ENCODE measurements around the gene NMT2. TPM values are rescaled to one million over a fixed set of nuclear protein-coding genes. Genes with fewer than 3 reads are reported as not detected.

The NMT2 gene
- total RNA-seq, 2 donors from 2014 or later = 18.3 to 39.6 TPM

GRCh38 chr10:15152556-15152955 lies 15.9 kb downstream of the NMT2 start:
- intact Hi-C loops (cut with DNase I) = no loop called here
- no peak overlapping the region for H3K4me3 ChIP-seq
- DNase-seq (ENCODE audit: low spot score) = no peak
- TF ChIP-seq CTCF (IDR thresholded peaks at IDR 0.05) (no peak), POLR2A (IDR thresholded peaks at IDR 0.05) (no peak), POLR2AphosphoS5 (IDR thresholded peaks at IDR 0.05) (no peak)
- no peaks in the 10 kb centered on the region for H3K4me1 ChIP-seq (replicated peaks)
- no peaks in the 10 kb centered on the region for H3K36me3 ChIP-seq
- H3K9me3 ChIP-seq = no peaks in the 10 kb centered on the region
- H3K27me3 ChIP-seq (replicated peaks; ENCODE audit: insufficient read depth) = no peaks in the 10 kb centered on the region
- no peak overlapping the region for H3K27ac ChIP-seq

DNA sequence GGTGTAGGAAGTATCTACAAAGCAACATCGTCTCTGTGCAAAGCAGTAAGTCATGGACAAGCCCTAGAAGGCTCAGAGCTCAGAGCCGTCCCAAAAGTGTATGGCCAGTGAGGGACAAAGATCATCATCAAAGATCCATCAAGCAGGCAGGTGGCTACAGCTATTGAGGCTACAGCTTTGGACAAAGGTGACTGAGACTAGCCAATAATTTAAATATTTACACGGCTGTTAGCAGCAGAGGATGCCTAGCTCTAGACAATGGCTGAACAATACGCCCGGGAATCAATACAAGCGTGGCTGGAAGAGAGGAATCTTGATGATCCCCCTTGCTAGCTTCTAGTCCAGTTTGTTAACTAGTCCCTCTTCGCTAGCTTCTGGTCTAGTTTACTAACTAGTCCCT lies 17.9 kb downstream of the NMT2 start:
- DNase-seq (ENCODE audit: low spot score) = no peak
- Histone ChIP-seq H3K27ac (no peak overlapping the region), H3K27me3 (replicated peaks; ENCODE audit: insufficient read depth) (no peaks in the 10 kb centered on the region), H3K4me3 (no peak overlapping the region), H3K36me3 (no peaks in the 10 kb centered on the region), H3K9me3 (no peaks in the 10 kb centered on the region), H3K4me1 (replicated peaks) (no peaks in the 10 kb centered on the region)
- intact Hi-C loops (cut with DNase I) = no loop called here
- TF ChIP-seq POLR2A (IDR thresholded peaks at IDR 0.05) (no peak), POLR2AphosphoS5 (IDR thresholded peaks at IDR 0.05) (no peak), CTCF (IDR thresholded peaks at IDR 0.05) (no peak)
- 94% methylated on average over 7 of the region's 7 CpGs for WGBS

- H3K4me3 ChIP-seq = no peak overlapping the region
- WGBS = 83% methylated on average over 10 of the region's 10 CpGs
- no peaks in the 10 kb centered on the region for H3K4me1 ChIP-seq (replicated peaks)
These were observed 19.3 kb downstream of the NMT2 start for GRCh38 chr10:15149042-15149771.

GRCh38 chr10:15147594-15148392 lies 20.7 kb downstream of the NMT2 start:
- Histone ChIP-seq H3K4me3 (no peak overlapping the region), H3K36me3 (no peaks in the 10 kb centered on the region), H3K27ac (no peak overlapping the region), H3K4me1 (replicated peaks) (no peaks in the 10 kb centered on the region), H3K9me3 (no peaks in the 10 kb centered on the region), H3K27me3 (replicated peaks; ENCODE audit: insufficient read depth) (no peaks in the 10 kb centered on the region)
- no peak for TF ChIP-seq POLR2AphosphoS5 (IDR thresholded peaks at IDR 0.05)
- intact Hi-C loops (cut with DNase I) = no loop called here
- no peak for DNase-seq (ENCODE audit: low spot score)
- 82% methylated on average over 4 of the region's 4 CpGs for WGBS

More at GRCh38 chr10:15149042-15149771, 19.3 kb downstream of the NMT2 start:
- no peaks in the 10 kb centered on the region for H3K27me3 ChIP-seq (replicated peaks; ENCODE audit: insufficient read depth)
- DNase-seq (ENCODE audit: low spot score) = no peak
- intact Hi-C loops (cut with DNase I) = no loop called here
- H3K9me3 ChIP-seq = no peaks in the 10 kb centered on the region
- H3K36me3 ChIP-seq = no peaks in the 10 kb centered on the region
- TF ChIP-seq CTCF (IDR thresholded peaks at IDR 0.05) (no peak), POLR2A (IDR thresholded peaks at IDR 0.05) (no peak), POLR2AphosphoS5 (IDR thresholded peaks at IDR 0.05) (no peak)
- H3K27ac ChIP-seq = no peak overlapping the region

DNA sequence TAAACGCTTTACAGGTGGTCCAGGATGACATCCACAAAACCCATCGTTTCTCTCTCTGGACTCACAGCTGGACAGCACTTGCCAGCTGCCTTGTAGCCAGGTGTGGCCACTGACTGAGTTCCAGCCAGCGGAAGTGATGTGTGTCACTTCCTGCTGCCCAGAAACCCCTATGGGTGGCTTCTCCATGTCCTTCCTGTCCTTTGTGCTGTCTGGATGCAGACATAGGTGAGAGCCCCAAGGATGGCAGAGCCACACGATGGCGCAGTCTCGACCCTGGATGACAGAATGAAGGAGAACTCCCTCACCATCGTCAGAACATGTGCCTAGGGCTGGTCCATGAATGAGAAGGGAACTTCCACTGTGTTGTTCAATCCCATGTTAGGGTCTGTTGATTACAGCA lies 22.1 kb downstream of the NMT2 start:
- Histone ChIP-seq H3K9me3 (no peaks in the 10 kb centered on the region), H3K36me3 (no peaks in the 10 kb centered on the region), H3K27ac (no peak overlapping the region), H3K4me3 (no peak overlapping the region), H3K27me3 (replicated peaks; ENCODE audit: insufficient read depth) (no peaks in the 10 kb centered on the region), H3K4me1 (replicated peaks) (peaks cover 5% of the 10 kb centered on the region)
- WGBS = 81% methylated on average over 7 of the region's 7 CpGs
- no peak for TF ChIP-seq CTCF (IDR thresholded peaks at IDR 0.05)
- TF ChIP-seq POLR2A (IDR thresholded peaks at IDR 0.05) = no peak
- TF ChIP-seq POLR2AphosphoS5 (IDR thresholded peaks at IDR 0.05) = no peak
- DNase-seq (ENCODE audit: low spot score) = no peak
- intact Hi-C loops (cut with DNase I) = no loop called here

Data from prostate gland (tissue), 2 donors.